B cell (primary cell): ENCODE measurements around the gene CASP5. TPM values are rescaled to one million over a fixed set of nuclear protein-coding genes. Genes with fewer than 3 reads are reported as not detected.

Experiments
- ATAC-seq: fragments of 200-7000 bp; cut with Tn5 transposase; one replicate; pipeline ENCODE4 v1.10.0; 2021; ENCODE audit warnings: low read depth, mild to moderate bottlenecking, moderate number of reproducible peaks, moderate library complexity
- CTCF ChIA-PET: fragments of 350-600 bp; sonication (Branson Sonifier 250); formaldehyde crosslinking; loops from one replicate; lab custom pipeline; 2021; ENCODE audit warnings: antibody characterized with exemption, inconsistent platforms; lab: Charles Lee
- POLR2A ChIA-PET: fragments of 350-600 bp; sonication (Branson Sonifier 250); formaldehyde crosslinking; loops from one replicate; lab custom pipeline; 2021; ENCODE audit warnings: antibody characterized with exemption; lab: Charles Lee
- DNase-seq: peaks from one replicate; pipeline ENCODE4 v3.0.0; 2013
- H2AFZ ChIP-seq: 2 replicates; pipeline ENCODE4 v1.6.1; 2012; ENCODE audit warnings: mild to moderate bottlenecking, low read depth, low read length; ENCODE audit not compliant: insufficient read depth, poor library complexity, severe bottlenecking
- H3K27ac ChIP-seq, 2 donors: 1 replicate in 1 of 2; 2 replicates in 1 of 2; pipeline ENCODE4 v1.5.1; 2012 to 2013; ENCODE audit warnings: low read length in 2 of 2, mild to moderate bottlenecking in 2 of 2, moderate library complexity in 1 of 2
- H3K27me3 ChIP-seq, 4 experiments: fragments of 200-600 bp in 1 of 4; sonication (generic) in 1 of 4; replicated peaks in 1 of 4; 1 replicate in 2 of 4; 2 replicates in 2 of 4; pipeline versions ENCODE4 v1.6.1 to v1.7.0; 2013 to 2016; ENCODE audit warnings: low read length in 3 of 4, mild to moderate bottlenecking in 2 of 4, mixed read lengths in 1 of 4, moderate library complexity in 1 of 4; ENCODE audit not compliant: insufficient read depth in 4 of 4, control insufficient read depth in 3 of 4; ENCODE audit errors: control extremely low read depth in 1 of 4
- H3K36me3 ChIP-seq, 2 experiments: replicated peaks in 1 of 2; 1 replicate in 1 of 2; 2 replicates in 1 of 2; pipeline versions ENCODE4 v1.6.1 to v1.7.1; 2013; ENCODE audit warnings: low read length in 1 of 2; ENCODE audit not compliant: insufficient read depth in 2 of 2, control insufficient read depth in 1 of 2; ENCODE audit errors: control extremely low read depth in 1 of 2, extremely low read depth in 1 of 2
- H3K4me1 ChIP-seq, 2 donors: fragments of 200-600 bp in 1 of 2; sonication (generic) in 1 of 2; 1 replicate in 1 of 2; 2 replicates in 1 of 2; pipeline versions ENCODE4 v1.5.1 to v1.6.1; 2013 to 2017; ENCODE audit warnings: low read length in 2 of 2; ENCODE audit not compliant: control insufficient read depth in 2 of 2, insufficient read depth in 2 of 2
- H3K4me2 ChIP-seq: replicated peaks from 2 replicates; pipeline ENCODE3; 2012; ENCODE audit warnings: mild to moderate bottlenecking, low read depth, low read length; ENCODE audit not compliant: poor library complexity, severe bottlenecking
- H3K4me3 ChIP-seq, 5 experiments: fragments of 200-600 bp in 1 of 5; sonication (generic) in 1 of 5; 1 replicate in 3 of 5; 2 replicates in 2 of 5; pipeline versions ENCODE4 v1.5.1 to v1.7.0; 2011 to 2016; ENCODE audit warnings: low read length in 4 of 5, mild to moderate bottlenecking in 4 of 5, low read depth in 2 of 5, control low read depth in 1 of 5, moderate library complexity in 1 of 5; ENCODE audit not compliant: insufficient read depth in 1 of 5; ENCODE audit errors: control extremely low read depth in 1 of 5, extremely low read depth in 1 of 5
- H3K79me2 ChIP-seq: fragments of 200-600 bp; sonication (generic); one replicate; pipeline ENCODE4 v1.6.0; 2016; ENCODE audit warnings: low read length; ENCODE audit not compliant: control insufficient read depth, insufficient read depth
- H3K9ac ChIP-seq: fragments of 200-600 bp; sonication (generic); 2 replicates; pipeline ENCODE4 v1.6.1; 2017; ENCODE audit warnings: mild to moderate bottlenecking, low read length, moderate library complexity
- H3K9me3 ChIP-seq, 3 donors: one replicate each; pipeline versions ENCODE4 v1.6.1 to v1.7.1; 2013; ENCODE audit warnings: low read length in 2 of 3; ENCODE audit not compliant: control insufficient read depth in 2 of 3, insufficient read depth in 1 of 3; ENCODE audit errors: control extremely low read depth in 1 of 3
- H4K20me1 ChIP-seq: 2 replicates; pipeline ENCODE4 v1.6.0; 2012; ENCODE audit warnings: mild to moderate bottlenecking, low read length; ENCODE audit not compliant: insufficient read depth, control insufficient read depth, poor library complexity, severe bottlenecking
- H3K27ac Mint-ChIP-seq: one replicate; pipeline ENCODE4 v1.8.0; 2021; ENCODE audit warnings: mixed read lengths
- H3K27me3 Mint-ChIP-seq: one replicate; pipeline ENCODE4 v1.8.0; 2021; ENCODE audit warnings: mixed read lengths
- H3K4me1 Mint-ChIP-seq: one replicate; pipeline ENCODE4 v1.8.0; 2021; ENCODE audit warnings: mixed read lengths
- H3K4me3 Mint-ChIP-seq: one replicate; pipeline ENCODE4 v1.8.0; 2021; ENCODE audit warnings: mixed read lengths
- H3K9me3 Mint-ChIP-seq: one replicate; pipeline ENCODE4 v1.8.0; 2022; ENCODE audit warnings: mixed read lengths; ENCODE audit not compliant: insufficient read depth
- CTCF ChIP-seq: fragments of 200-600 bp; IDR thresholded peaks from one replicate; pipeline ENCODE4 v1.8.0; 2022; ENCODE audit warnings: antibody characterized with exemption, mild to moderate bottlenecking
- EZH2 ChIP-seq: IDR thresholded peaks from 2 replicates; pipeline ENCODE4 v1.6.1; 2012; ENCODE audit warnings: borderline replicate concordance, low read depth, mild to moderate bottlenecking, moderate library complexity, low read length; ENCODE audit not compliant: insufficient read depth, poor library complexity, severe bottlenecking
- WGBS: methylation state at CpG from one replicate; pipeline ENCODE4 v1.1.5; 2013; ENCODE audit warnings: missing lambda C conversion rate; ENCODE audit not compliant: insufficient coverage; 5-methylcytosine and 5-hydroxymethylcytosine counted together
- intact Hi-C: fragments of 100-400 bp; cut with micrococcal nuclease; formaldehyde crosslinking; loops from one replicate; pipeline ENCODE4 v1.10.0; 2022
- polyA plus RNA-seq: library from polyadenylated mRNA; depleted of rRNA; stranded (reverse); fragments of >200 nt; gene quantifications from 2 replicates; pipeline ENCODE4 v1.2.3, GENCODE V29; 2012
- total RNA-seq, 2 donors: library from RNA; stranded (reverse); fragments of 120-200 nt in 1 of 2; gene quantifications; 1 replicate in 1 of 2; 2 replicates in 1 of 2; pipeline versions ENCODE4 v1.2.3 to v1.2.4, GENCODE V29; 2013 to 2022

CASP5 gene
- total and polyA plus RNA-seq, 2 donors (not counting 1 experiment from before 2014, with no cell fraction given) = 0.09 TPM; not detected in 1

GRCh38 chr11:104967534-104968354, 55.2 kb downstream of the CASP5 start:
- H3K4me1 Mint-ChIP-seq = peaks cover 46% of the 10 kb centered on the region
- intact Hi-C loops = loop anchor here (1.0 to 5.0 kb wide), 3 partner anchors 20 to 70 kb away; partner anchors contain the start of gene CASP1
- peak overlapping the region; percentile 100 for H3K9ac ChIP-seq
- peak overlapping the region; percentile 66 to 99 (median 85) for H3K4me3 ChIP-seq
- peaks cover 57% of the 10 kb centered on the region for H3K79me2 ChIP-seq
- ChIA-PET POLR2A (no interaction called here), CTCF (interaction anchor here (0.8 to 2.2 kb wide), 2 partner anchors 17 to 21 kb away, joined by 3 to 9 read pairs; no protein-coding TSS in a partner anchor)
- H4K20me1 ChIP-seq = no peaks in the 10 kb centered on the region
- H3K27ac ChIP-seq = peak overlapping the region; percentile 85 to 97
- H3K9me3 Mint-ChIP-seq = no peaks in the 10 kb centered on the region
- TF ChIP-seq CTCF = no peak
- TF ChIP-seq EZH2 = no peak
- peaks cover 31 to 35% of the 10 kb centered on the region in 2 donors for H3K4me1 ChIP-seq
- WGBS = 0% methylated on average over 4 of the region's 11 CpGs
- peak overlapping the region; percentile 92 for H3K27ac Mint-ChIP-seq
- no peaks in the 10 kb centered on the region for H3K27me3 ChIP-seq
- H3K4me3 Mint-ChIP-seq = peak overlapping the region; percentile 94
- H3K27me3 Mint-ChIP-seq = no peaks in the 10 kb centered on the region
- peak overlapping the region; percentile 81 for H3K4me2 ChIP-seq
- H3K36me3 ChIP-seq = peaks cover 5 to 14% of the 10 kb centered on the region in 2 experiments
- peak overlapping the region; percentile 85 for H2AFZ ChIP-seq
- DNase-seq (peak; percentile 19), ATAC-seq (peak; percentile 44)
- peaks cover 0 to 13% (median 6%) of the 10 kb centered on the region in 3 donors for H3K9me3 ChIP-seq

GRCh38 chr11:104965735-104966134, 57.2 kb downstream of the CASP5 start:
- Mint-ChIP-seq H3K27me3 (no peaks in the 10 kb centered on the region), H3K27ac (no peak overlapping the region), H3K4me1 (peaks cover 63% of the 10 kb centered on the region), H3K9me3 (no peaks in the 10 kb centered on the region), H3K4me3 (peak overlapping the region; percentile 44)
- H3K4me2 ChIP-seq = peak overlapping the region; percentile 81
- ChIA-PET POLR2A (no interaction called here), CTCF (interaction anchor here (0.8 kb wide), 1 partner anchor 327 kb away, joined by 3 read pairs; no protein-coding TSS in a partner anchor)
- H3K9me3 ChIP-seq = peaks cover 0 to 13% (median 6%) of the 10 kb centered on the region in 3 donors
- H3K9ac ChIP-seq = no peak overlapping the region
- no peaks in the 10 kb centered on the region for H3K27me3 ChIP-seq
- ATAC-seq (no peak), DNase-seq (no peak)
- H3K36me3 ChIP-seq = peaks cover 6 to 33% of the 10 kb centered on the region in 2 experiments
- H2AFZ ChIP-seq = no peak overlapping the region
- H3K4me1 ChIP-seq = peaks cover 40 to 45% of the 10 kb centered on the region in 2 donors
- H4K20me1 ChIP-seq = no peaks in the 10 kb centered on the region
- intact Hi-C loops = loop anchor here (5.0 kb wide), 2 partner anchors 48 to 72 kb away; partner anchors contain the start of gene CASP1
- H3K4me3 ChIP-seq = peak overlapping the region in 1 of 5 experiments; percentile 98
- no peak overlapping the region for H3K27ac ChIP-seq
- WGBS = 91% methylated on average over 3 of the region's 5 CpGs
- TF ChIP-seq EZH2 (no peak), CTCF (no peak)
- H3K79me2 ChIP-seq = peaks cover 77% of the 10 kb centered on the region
